ENCODE results near the gene SERPINA5.

DNA sequence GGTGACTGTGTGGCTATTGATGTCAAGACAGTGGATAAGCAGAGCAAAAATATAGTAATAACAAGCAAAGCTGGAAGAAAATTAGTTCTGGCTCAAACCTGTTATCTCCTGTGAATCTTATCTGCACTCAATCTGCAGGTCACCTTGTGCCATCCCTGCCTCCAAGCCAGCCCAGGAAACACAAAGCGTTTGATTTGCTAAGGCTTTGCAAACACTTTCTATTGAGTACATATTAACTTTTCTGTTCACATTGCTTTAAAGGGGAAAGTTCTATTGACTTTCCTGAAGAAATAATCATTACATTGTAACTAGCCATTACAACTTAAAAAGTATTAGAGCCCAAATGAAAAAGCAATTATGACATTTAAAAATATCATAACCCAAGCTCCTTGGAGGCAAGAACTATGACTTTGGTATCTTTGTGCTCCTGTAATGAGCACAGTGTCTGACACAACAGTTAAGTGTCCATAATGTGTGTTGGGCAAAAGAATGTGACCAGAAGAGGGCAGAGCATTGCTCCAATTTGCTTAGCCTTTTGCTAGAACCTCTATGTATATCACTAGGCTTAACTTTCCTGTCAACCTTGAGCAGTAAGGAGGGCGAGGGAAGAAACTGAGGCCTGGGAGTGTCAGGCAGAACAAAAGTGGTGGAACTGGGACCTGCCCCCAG, 55.7 kb downstream of the SERPINA5 start:
- TF ChIP-seq EZH2 (IDR thresholded peaks at IDR 0.05): no peak
- TF ChIP-seq JUND (IDR thresholded peaks at IDR 0.05): no peak
- no peak for TF ChIP-seq EZH2phosphoT487 (IDR thresholded peaks at IDR 0.05; ENCODE audit: borderline replicate concordance)
- TF ChIP-seq, protein P1, sequence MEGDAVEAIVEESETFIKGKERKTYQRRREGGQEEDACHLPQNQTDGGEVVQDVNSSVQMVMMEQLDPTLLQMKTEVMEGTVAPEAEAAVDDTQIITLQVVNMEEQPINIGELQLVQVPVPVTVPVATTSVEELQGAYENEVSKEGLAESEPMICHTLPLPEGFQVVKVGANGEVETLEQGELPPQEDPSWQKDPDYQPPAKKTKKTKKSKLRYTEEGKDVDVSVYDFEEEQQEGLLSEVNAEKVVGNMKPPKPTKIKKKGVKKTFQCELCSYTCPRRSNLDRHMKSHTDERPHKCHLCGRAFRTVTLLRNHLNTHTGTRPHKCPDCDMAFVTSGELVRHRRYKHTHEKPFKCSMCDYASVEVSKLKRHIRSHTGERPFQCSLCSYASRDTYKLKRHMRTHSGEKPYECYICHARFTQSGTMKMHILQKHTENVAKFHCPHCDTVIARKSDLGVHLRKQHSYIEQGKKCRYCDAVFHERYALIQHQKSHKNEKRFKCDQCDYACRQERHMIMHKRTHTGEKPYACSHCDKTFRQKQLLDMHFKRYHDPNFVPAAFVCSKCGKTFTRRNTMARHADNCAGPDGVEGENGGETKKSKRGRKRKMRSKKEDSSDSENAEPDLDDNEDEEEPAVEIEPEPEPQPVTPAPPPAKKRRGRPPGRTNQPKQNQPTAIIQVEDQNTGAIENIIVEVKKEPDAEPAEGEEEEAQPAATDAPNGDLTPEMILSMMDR (IDR thresholded peaks at IDR 0.05 in 2 of 3, conservative IDR thresholded peaks at IDR 0.05 in 1 of 3; ENCODE audit: borderline replicate concordance in 1 of 3, insufficient read depth in 1 of 3, low read depth in 2 of 3, low read length in 2 of 3): peak; percentile 28 to 50 (median 40); a peak in 4 of 6 replicates
- TF ChIP-seq ZBTB33 (IDR thresholded peaks at IDR 0.05; ENCODE audit: extremely low read depth, insufficient replicate concordance, low read length): no peak
- TF ChIP-seq, protein P2, sequence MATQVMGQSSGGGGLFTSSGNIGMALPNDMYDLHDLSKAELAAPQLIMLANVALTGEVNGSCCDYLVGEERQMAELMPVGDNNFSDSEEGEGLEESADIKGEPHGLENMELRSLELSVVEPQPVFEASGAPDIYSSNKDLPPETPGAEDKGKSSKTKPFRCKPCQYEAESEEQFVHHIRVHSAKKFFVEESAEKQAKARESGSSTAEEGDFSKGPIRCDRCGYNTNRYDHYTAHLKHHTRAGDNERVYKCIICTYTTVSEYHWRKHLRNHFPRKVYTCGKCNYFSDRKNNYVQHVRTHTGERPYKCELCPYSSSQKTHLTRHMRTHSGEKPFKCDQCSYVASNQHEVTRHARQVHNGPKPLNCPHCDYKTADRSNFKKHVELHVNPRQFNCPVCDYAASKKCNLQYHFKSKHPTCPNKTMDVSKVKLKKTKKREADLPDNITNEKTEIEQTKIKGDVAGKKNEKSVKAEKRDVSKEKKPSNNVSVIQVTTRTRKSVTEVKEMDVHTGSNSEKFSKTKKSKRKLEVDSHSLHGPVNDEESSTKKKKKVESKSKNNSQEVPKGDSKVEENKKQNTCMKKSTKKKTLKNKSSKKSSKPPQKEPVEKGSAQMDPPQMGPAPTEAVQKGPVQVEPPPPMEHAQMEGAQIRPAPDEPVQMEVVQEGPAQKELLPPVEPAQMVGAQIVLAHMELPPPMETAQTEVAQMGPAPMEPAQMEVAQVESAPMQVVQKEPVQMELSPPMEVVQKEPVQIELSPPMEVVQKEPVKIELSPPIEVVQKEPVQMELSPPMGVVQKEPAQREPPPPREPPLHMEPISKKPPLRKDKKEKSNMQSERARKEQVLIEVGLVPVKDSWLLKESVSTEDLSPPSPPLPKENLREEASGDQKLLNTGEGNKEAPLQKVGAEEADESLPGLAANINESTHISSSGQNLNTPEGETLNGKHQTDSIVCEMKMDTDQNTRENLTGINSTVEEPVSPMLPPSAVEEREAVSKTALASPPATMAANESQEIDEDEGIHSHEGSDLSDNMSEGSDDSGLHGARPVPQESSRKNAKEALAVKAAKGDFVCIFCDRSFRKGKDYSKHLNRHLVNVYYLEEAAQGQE (IDR thresholded peaks at IDR 0.05; ENCODE audit: low read depth): no peak
- TF ChIP-seq POLR2AphosphoS5 (IDR thresholded peaks at IDR 0.05; ENCODE audit: low read depth, low read length): no peak
- no peak for TF ChIP-seq POLR2A (IDR thresholded peaks at IDR 0.05; ENCODE audit: borderline replicate concordance, extremely low read depth, insufficient read depth, insufficient read length)
